ENCODE measurements around the gene C16orf54. TPM values are rescaled to one million over a fixed set of nuclear protein-coding genes. Genes with fewer than 3 reads are reported as not detected.
"Not testable (repeated sequence)": the region's sequence is repeated elsewhere in the genome, so short reads cannot be mapped to it uniquely, and the experiment has no call there.

The C16orf54 gene
- total RNA-seq, 1 donor from 2014 or later = not detected

DNA sequence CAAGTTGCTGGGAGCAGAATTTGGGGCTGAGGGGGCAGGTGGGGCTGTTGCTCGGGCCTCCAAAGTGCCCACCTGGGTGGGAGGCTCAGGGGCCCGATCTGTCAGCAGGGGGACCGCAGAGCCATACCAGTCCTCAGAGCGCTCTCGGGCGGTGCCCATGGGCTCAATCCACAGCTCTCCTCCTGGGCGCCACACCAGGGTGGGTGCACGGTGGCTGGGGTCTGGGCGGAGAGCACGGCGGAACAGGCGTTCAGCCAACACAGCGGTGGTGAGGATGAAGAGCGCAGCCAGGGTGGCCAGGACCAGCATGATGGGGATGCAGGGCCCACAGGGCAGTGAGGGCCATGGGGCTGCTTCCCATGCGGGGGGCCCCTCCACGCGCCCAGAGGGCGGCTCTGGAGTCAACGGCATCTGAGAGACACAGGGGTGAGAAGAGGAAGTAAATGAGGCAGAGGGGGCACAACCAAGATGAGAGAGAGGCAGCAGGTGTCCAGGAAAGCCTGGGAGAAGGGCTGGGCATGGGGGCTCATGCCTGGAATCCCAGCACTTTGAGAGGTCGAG lies 1.2 kb downstream of the C16orf54 start:
- H3K27me3 Mint-ChIP-seq (ENCODE audit: low read depth) = no peaks in the 10 kb centered on the region

DNA sequence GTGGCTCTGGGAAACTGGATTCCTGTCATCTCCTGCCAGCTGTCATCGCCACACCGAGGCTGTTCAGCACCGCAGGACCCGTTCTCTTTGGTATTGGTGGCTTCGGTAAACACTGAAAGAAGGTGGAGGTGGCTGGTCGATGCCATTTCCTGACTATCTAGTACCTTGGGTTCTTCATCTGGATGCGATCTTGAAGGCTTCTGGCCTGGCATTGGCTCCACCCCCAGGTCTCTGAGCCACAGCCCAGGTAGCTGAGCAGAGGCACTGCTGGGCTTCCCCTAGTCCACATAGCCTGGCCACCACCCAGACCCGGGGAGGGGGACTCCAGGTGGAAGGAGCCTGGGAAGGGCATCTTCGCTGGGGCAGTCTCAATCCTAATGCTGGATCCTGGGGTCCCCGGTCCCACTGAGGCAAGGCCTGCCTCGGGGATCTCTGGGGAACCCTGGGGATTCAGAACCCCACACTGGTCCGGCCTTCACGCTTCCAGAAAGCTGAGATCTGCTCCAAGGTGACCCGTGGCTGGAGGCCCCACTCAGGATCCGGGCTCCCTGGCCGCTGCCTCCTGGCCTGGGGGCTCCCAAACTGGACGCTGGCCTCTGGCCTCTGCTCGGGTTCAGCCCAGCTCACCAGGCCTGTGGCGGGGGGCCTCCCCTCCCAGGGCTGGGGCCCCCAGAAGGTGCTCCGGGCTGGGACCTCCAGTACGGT lies 1.8 kb downstream of the C16orf54 start:
- Mint-ChIP-seq H3K4me1 (peaks cover 12% of the 10 kb centered on the region), H3K4me3 (no peak overlapping the region), H3K27ac (no peak overlapping the region), H3K27me3 (ENCODE audit: low read depth) (no peaks in the 10 kb centered on the region), H3K36me3 (no peaks in the 10 kb centered on the region), H3K9me3 (peaks cover 2% of the 10 kb centered on the region)
- no peak for DNase-seq (ENCODE audit: low spot score in 2 of 2, unreplicated experiment in 2 of 2)
- TF ChIP-seq, protein P1, sequence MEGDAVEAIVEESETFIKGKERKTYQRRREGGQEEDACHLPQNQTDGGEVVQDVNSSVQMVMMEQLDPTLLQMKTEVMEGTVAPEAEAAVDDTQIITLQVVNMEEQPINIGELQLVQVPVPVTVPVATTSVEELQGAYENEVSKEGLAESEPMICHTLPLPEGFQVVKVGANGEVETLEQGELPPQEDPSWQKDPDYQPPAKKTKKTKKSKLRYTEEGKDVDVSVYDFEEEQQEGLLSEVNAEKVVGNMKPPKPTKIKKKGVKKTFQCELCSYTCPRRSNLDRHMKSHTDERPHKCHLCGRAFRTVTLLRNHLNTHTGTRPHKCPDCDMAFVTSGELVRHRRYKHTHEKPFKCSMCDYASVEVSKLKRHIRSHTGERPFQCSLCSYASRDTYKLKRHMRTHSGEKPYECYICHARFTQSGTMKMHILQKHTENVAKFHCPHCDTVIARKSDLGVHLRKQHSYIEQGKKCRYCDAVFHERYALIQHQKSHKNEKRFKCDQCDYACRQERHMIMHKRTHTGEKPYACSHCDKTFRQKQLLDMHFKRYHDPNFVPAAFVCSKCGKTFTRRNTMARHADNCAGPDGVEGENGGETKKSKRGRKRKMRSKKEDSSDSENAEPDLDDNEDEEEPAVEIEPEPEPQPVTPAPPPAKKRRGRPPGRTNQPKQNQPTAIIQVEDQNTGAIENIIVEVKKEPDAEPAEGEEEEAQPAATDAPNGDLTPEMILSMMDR (IDR thresholded peaks at IDR 0.05; ENCODE audit: unreplicated experiment) = no peak

More for the DNA sequence above, 1.2 kb downstream of the C16orf54 start:
- Mint-ChIP-seq H3K27ac (no peak overlapping the region), H3K9me3 (peaks cover 3% of the 10 kb centered on the region), H3K4me3 (no peak overlapping the region), H3K4me1 (peaks cover 12% of the 10 kb centered on the region), H3K36me3 (no peaks in the 10 kb centered on the region)
- TF ChIP-seq, protein P1 (IDR thresholded peaks at IDR 0.05; ENCODE audit: unreplicated experiment) = no peak
- no peak for DNase-seq (ENCODE audit: low spot score in 2 of 2, unreplicated experiment in 2 of 2)

DNA sequence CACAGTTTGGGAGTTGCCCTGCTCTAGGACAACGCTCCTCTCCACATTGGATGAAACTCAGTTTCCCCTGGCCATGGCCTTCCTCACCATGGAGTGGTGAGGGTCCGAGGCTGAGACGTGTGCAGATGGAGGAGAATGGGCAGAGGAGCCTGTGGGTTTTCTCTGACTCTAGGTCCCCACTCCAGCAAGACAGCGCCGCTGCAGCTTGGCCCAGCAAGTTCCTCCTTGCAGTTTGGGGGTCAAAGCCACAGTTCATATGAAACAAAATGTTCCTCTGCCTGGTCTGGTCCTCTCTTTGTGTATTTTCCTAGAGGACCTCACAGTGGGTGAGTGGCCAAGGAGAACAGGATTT lies 2.3 kb downstream of the C16orf54 start:
- no peak overlapping the region for H3K4me3 Mint-ChIP-seq
- TF ChIP-seq, protein P1 (IDR thresholded peaks at IDR 0.05; ENCODE audit: unreplicated experiment) = no peak
- no peaks in the 10 kb centered on the region for H3K27me3 Mint-ChIP-seq (ENCODE audit: low read depth)
- H3K4me1 Mint-ChIP-seq = peaks cover 14% of the 10 kb centered on the region
- no peaks in the 10 kb centered on the region for H3K36me3 Mint-ChIP-seq
- DNase-seq (ENCODE audit: low spot score in 2 of 2, unreplicated experiment in 2 of 2) = no peak
- no peaks in the 10 kb centered on the region for H3K9me3 Mint-ChIP-seq
- H3K27ac Mint-ChIP-seq = no peak overlapping the region

DNA sequence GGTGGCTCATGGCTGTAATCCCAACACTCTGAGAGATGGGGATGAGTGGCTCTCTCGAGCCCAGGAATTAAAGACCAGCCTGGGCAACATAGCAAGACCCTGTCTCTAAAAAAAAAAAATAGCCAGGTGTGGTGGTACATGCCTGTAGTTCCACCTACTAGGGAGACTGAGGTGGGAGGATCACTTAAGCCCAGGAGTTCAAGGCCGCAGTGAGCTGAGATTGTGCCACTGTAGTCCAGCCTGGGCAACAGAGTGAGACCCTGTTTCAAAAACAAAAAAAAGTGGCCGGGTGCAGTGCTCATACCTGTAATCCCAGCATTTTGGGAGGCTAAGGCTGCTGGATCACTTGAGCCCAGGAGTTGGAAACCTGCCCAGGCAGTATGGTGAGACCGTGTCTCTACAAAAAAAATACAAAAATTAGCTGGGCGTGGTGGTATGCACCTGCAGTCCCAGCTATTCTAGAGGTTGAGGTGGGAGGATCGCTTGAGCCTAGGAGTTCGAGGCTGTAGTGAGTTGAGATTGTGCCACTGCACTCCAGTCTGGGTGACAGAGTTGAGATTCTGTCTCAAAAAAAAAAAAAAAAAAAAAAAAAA lies 3.0 kb downstream of the C16orf54 start:
- no peak overlapping the region for H3K27ac Mint-ChIP-seq
- no peak overlapping the region for H3K4me3 Mint-ChIP-seq
- no peak for DNase-seq (ENCODE audit: low spot score in 2 of 2, unreplicated experiment in 2 of 2)
- no peaks in the 10 kb centered on the region for H3K36me3 Mint-ChIP-seq
- TF ChIP-seq, protein P1 (IDR thresholded peaks at IDR 0.05; ENCODE audit: unreplicated experiment) = no peak
- peaks cover 17% of the 10 kb centered on the region for H3K4me1 Mint-ChIP-seq
- H3K9me3 Mint-ChIP-seq = no peaks in the 10 kb centered on the region
- no peaks in the 10 kb centered on the region for H3K27me3 Mint-ChIP-seq (ENCODE audit: low read depth)

DNA sequence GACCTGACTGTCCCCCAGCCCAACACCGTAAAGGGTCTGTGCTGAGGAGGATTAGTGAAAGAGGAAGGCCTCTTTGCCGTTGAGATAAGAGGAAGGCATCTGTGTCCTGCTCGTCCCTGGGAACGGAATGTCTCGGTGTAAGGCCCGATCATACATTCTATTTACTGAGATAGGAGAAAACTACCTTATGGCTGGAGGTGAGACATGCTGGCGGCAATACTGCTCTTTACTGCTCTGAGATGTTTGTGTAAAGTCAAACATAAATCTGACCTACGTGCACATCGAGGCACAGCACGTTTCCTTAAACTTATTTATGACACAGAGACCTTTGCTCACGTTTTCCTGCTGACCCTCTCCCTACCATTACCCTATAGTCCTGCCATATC lies 5.2 kb downstream of the C16orf54 start:
- not testable (repeated sequence) for H3K36me3 Mint-ChIP-seq; H3K27ac Mint-ChIP-seq; DNase-seq (ENCODE audit: low spot score in 2 of 2, unreplicated experiment in 2 of 2); H3K27me3 Mint-ChIP-seq (ENCODE audit: low read depth); H3K4me3 Mint-ChIP-seq; H3K9me3 Mint-ChIP-seq
- peaks cover 17% of the 10 kb centered on the region for H3K4me1 Mint-ChIP-seq

DNA sequence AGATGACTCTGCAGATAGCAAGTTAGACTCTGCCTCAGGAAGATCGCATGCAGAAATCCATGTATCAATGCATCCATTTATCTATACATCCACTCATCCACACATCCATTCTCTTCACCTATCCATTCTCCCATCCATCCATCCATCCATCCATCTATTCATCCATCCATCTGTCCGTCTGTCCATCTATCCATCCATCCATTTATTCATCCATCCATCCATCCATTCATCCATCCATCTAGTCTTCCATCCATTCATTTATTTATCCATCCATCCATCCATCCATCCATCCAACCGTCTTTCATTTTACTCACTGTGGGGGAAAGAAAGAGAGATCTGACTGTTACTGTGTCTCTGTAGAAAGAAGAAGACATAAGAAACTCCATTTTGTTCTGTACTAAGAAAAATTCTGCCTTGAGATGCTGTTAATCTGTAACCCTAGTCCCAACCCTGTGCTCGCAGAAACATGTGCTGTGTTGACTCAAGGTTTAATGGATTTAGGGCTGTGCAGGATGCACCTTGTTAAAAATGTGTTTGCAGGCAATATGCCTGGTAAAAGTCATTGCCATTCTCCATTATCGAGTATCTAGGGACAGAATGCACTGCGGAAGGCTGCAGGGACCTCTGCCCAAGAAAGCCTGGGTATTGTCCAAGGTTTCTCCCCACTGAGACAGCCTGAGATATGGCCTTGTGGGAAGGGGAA lies 5.7 kb downstream of the C16orf54 start:
- H3K27ac Mint-ChIP-seq; H3K36me3 Mint-ChIP-seq; H3K9me3 Mint-ChIP-seq; H3K27me3 Mint-ChIP-seq (ENCODE audit: low read depth); DNase-seq (ENCODE audit: low spot score in 2 of 2, unreplicated experiment in 2 of 2); H3K4me3 Mint-ChIP-seq: not testable (repeated sequence)
- H3K4me1 Mint-ChIP-seq = peaks cover 17% of the 10 kb centered on the region

All from mesothelial cell of epicardium (in vitro differentiated cells).